Activated CD4-positive, alpha-beta T cell treated with anti-CD3 and anti-CD28 coated beads, Interleukin-2, amount 50 U/mL, for 24 hours (primary cell): Measurements from ENCODE around the gene FYB1.
"Not testable (repeated sequence)": the region's sequence is repeated elsewhere in the genome, so short reads cannot be mapped to it uniquely, and the experiment has no call there.

ENCODE experiments used
- DNase-seq, 2 donors: peaks; one replicate each; pipeline ENCODE4 v3.0.0-alpha.2; 2020; ENCODE audit warnings: low read depth in 1 of 2, low spot score in 1 of 2

Gene FYB1

GRCh38 chr5:39226558-39226957 lies 7.2 kb upstream of the FYB1 start:
- no peak for DNase-seq

- DNase-seq, result no peak
Measured at GRCh38 chr5:39226100-39226451, 6.7 kb upstream of the FYB1 start.

GRCh38 chr5:39225405-39226099 lies 6.2 kb upstream of the FYB1 start:
- no peak for DNase-seq

GRCh38 chr5:39224196-39224761 lies 4.9 kb upstream of the FYB1 start:
- DNase-seq, result no peak

GRCh38 chr5:39223565-39224156 lies 4.3 kb upstream of the FYB1 start:
- DNase-seq, result no peak

DNA sequence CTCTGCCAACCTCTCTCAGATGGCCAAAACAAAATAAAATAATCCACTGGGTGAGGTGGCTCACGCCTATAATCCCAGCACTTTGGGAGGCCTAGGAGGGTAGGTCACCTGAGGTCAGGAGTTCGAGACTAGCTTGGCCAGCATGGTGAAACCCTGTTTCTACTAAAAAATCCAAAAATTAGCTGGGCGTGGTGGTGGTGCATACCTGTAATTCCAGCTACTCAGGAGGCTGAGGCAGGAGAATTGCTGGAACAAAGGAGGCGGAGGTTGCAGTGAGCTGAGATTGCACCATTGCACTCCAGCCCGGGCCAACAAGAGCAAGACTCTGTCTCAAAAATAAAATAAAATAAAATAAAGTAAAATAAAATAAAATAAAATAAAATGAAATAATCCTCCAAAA lies 2.3 kb upstream of the FYB1 start:
- DNase-seq, result not testable (repeated sequence)

DNA sequence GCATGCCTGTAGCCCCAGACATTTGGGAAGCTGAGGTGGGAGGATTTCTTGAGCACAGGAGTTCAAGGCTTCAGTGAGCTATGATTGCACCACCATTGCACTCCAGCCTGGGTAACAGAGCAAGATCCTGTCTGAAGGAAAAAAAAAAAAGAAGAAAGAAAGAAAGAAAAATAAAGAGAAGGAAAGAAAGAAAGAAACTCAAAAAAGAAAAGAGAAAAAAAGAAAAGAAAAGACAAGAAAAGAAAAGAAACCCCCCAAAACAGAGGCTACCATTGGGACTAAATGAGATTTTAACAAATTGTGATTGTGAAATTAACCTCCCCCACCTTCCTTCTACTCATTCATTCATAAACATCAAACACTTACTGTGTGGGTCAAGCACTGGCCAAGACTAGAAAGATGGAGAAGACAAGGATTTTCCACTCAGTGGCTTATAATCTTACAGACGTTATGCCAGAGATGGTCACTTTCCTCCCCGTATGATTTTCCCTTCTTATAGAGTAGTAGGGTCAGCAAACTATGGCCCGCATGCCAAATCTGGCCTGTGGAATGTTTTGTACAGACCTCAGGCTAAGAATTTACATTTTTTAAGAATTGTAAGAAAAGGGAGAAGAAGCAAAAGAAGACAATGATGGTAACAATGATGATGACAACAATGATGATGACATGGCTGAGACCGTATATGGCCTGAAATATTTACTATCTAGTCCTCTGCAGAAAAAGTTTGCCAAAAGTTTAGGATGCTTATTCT lies 1.1 kb upstream of the FYB1 start:
- no peak for DNase-seq

- no peak for DNase-seq
Measured at GRCh38 chr5:39218482-39219402, 621 bp downstream of the FYB1 start.

GRCh38 chr5:39217365-39218281 lies 1.7 kb downstream of the FYB1 start:
- DNase-seq, result peak in 1 of 2 donors; percentile 82

DNA sequence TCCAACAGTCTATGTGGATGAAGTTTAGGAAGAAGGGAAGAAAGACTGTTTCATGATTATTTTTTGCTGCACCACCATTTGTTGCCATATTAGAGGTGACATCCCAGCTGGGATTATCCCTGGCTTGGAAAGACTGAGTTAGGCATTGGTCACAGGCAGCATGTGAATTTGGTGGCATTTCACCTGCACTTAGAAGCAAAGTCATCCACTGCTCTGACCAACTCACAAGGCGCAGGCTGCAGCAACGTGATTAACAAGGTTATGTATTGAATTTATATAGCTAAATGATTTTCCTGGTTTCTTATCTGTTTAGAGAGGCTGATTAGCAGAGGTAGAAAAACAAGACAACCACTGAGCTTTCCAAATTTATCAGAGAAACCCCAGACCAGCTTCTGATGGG lies 2.7 kb downstream of the FYB1 start:
- no peak for DNase-seq

GRCh38 chr5:39215857-39216256 lies 3.5 kb downstream of the FYB1 start:
- DNase-seq, result no peak

DNA sequence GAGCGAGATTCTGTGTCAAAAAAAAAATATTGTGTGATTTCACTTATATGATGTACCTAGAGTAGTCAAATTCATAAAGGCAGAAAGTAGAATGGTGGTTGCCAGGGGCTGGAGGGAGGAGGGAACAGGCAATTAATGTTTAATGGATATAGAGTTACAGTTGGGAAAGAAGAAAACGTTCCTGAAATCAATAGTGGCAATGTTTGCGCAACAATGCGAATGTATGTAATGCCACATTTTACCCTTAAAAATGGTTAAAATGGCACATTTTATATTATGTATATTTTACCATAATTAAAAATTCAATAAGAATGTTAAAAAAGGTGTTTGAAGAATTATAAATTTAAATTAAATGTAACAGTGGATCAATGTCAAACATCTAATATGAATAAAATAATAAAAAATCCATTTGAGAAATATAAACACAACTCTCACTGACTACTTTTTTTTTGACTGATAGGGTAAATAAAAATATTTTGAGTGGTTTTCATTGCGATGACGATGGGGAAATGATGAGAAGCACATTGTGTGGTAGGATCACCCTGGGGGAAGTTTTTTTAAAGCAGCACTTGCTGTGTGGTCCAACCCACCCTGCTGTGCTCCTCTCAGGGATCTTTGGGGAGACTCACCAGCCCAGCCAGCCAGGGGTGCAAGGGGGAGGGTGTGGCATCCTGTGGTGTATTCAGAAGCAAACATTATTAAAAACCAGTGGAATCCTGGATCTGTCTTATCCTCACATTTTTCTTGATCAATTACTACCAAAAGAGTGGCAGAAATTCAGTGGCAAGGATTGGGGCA lies 4.3 kb downstream of the FYB1 start:
- DNase-seq, result no peak

DNA sequence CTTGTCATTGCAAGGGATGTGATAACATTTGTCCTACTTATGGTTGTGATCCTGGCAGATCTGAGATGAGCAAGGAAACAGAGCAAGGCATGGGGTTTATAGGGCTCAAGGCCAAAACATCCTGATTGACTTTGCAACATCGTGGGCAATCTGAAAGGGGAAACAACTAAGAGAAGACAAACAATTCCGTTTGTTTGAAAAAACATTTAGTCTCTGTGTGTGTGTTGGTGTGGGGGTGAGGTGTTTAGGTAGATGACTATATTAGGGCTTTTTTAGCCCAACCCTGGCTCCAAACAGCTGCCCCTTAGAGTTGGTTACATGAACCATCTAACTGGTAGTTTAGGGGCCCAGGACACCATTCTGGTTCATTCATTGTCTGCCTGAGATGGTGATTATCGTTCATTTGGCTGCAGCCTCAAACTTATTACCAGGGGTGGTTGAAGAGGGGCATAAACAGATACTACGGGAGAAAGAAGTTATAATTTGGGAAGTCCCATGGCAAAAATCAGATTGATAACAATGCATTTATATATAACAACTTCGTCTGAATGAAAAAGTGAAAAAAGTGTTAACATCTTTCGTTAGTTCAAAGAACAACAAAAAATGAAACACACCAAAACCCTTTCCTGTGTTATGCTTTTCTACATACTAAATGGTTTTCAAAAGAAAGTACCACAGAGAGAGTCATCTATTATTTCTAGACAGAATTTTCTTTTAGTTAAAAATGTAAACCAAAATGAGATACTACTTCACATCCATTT lies 5.7 kb downstream of the FYB1 start:
- no peak for DNase-seq

GRCh38 chr5:39211773-39212172 lies 7.6 kb downstream of the FYB1 start:
- no peak for DNase-seq

DNA sequence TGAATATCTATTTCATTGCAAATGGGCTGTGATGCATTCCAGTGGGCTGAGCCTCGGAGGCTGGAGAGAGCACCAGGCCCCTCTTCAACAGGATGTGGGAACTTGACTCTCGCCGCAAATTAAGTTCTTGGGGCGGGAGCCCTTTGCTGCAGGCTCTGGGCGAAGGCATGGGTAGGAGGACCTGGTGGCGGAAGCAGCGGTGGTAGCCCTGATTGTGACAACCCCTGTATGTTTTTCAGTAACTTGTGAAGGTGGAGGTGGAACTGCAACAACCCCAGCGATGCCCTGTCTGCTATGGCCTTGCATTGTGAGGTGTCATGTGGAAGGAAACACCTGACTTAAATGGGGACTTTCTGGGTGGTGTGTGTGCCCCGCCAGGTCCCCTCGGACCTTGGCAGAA lies 9.4 kb downstream of the FYB1 start:
- peak in 1 of 2 donors; percentile 64 for DNase-seq

DNA sequence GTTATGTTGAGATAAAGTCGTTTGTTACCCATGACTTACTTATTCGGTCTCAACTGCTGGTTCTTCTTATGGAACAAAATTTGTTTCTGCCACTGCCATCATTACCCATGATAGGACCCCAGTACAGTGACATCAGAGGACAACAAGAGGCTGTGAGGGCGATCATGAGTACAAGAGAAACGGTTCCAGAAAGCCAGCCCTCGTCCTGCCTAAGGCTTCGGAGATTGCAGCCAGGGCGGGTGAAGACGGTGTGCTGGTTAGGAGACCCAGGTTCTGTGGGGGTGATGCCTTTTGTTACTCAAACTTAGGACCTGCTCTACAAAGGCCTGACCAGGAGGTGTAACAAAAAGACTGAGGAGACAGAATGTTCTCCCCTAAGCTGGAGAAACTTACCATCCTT lies 10.9 kb downstream of the FYB1 start:
- no peak for DNase-seq

- DNase-seq, result no peak
Measured at GRCh38 chr5:39207345-39208045, 11.9 kb downstream of the FYB1 start.
